SIG-M5 treated with dmso at 0.1 percent for 504 hours (cell line): ENCODE results near the gene HMGCL.
"Not testable (repeated sequence)": the region's sequence is repeated elsewhere in the genome, so short reads cannot be mapped to it uniquely, and the experiment has no call there.

ENCODE experiments used
- DNase-seq: peaks from one replicate; lab custom pipeline; 2025; ENCODE audit not compliant: unreplicated experiment; lab: John Stamatoyannopoulos, UW

HMGCL gene

DNA sequence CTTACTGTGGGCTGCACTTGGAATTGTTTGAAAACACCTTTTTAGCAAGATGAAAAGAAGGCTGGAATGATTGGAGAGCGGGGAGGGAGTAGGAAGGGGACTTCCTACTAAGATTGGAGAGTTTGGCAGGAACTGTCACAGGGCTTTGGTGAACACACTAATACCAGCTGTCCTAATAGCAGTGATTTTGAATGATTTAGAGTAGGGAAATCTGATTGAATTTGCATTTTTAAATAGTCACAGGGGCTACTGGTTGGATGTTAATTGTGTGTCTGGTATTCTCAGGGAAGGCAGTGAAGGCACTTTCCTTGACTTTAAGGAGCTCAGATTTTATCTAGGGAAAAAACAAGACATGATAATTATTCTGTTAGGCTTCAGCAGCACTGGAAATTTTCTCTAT, 2.5 kb upstream of the HMGCL start:
- no peak for DNase-seq

DNA sequence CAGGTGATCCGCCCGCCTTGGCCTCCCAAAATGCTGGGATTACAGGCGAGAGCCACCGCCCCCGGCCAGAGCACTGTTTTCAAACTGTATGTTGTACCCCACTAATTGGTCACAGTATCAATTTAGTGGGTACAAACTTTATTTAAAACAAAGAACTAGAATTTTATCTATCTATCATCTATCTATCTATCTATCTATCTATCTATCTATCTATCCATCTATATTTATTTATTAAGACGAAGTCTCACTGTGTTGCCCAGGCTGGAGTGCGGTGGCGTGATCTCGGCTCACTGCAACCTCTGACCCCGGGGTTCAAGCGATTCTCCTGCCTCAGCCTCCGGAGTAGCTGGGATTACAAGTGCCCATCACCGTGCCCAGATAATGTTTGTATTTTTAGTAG, 1.4 kb upstream of the HMGCL start:
- DNase-seq = not testable (repeated sequence)

DNA sequence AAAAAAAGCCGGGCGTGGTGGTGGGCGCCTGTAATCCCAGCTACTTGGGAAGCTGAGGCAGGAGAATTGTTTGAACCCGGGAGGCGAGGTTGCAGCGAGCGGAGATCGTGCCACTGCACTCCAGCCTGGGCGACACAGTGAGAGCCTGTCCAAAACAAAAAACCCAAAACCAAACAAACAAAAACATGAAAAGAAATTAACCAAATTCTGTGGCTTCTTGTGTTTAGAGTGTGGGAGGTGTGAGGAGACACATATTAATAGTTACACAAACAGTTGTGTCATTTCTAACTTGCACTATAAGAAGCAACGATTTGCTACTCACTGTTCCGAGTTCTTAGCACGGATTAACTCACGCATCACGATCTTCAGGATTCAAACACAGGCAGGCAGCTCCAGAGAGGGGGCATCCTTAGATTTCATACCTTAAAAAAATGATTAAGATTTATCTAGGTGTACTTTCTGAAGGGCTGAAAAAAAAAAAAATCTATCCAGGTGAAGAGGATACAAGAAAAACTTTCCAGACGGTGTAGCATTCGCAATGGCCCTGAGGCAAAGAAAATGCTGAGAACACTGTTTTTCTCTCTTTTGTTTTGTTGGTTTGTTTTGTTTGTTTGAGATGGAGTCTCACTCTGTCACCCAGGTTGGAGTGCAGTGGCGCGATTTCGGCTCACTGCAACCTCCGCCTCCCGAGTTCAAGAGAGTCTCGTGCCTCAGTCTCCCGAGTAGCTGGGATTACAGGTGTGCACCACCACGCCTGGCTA, 713 bp upstream of the HMGCL start:
- DNase-seq = no peak

DNA sequence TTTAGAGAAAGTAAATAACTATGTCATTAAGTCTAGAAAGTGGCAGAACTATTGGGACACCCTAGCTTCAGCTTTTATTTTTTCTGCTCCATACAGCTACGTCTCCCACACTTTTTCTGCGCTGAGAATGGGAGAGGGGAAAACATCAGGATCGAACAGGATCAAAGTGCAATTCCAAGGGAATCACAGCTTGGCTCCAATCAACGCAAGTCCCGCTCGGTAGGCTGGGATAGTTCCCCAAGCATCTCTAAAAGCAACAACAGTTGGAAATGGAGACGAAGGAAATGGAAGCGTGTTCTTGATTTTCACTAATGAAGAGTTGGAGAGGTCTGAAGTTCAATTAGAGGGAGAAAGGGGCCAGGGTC, 536 bp downstream of the HMGCL start:
- DNase-seq = no peak

DNA sequence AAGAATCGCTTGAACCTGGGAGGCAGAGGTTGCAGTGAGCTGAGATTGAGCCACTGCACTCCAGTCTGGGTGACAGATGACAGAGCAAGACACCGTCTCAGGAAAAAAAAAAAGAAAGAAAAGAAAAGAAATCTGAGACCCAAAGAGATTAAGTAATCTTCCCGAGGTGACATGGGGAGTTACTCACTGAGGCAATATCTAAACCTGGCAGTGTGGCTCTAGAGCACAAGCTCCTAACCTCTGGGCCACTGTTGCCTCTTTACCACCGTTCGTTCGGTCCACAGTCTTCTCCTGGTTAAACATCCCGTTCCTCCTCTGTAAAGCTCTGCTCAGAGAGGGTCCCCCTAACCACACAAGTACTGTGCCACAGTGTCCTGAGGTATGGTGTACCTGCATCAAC, 1.5 kb downstream of the HMGCL start:
- DNase-seq = no peak

DNA sequence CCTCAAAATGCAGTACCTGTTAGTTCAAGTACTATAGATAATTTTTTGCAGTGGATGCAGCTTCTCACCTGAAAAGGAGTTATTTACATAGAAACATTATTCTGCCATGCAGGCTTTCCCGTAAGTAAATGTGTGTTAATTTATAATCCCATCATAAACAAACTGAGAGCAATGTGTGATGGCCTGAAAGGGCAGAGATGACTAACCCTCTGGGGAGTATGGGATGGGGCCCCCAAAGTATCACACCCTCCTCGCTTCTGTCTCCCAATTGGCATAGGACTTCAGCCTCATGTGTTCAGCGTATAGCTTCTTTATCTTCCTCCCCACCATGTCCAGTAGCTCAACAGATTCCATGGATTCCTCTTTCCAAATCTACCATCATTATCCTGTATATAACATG, 7.6 kb downstream of the HMGCL start:
- DNase-seq = no peak

DNA sequence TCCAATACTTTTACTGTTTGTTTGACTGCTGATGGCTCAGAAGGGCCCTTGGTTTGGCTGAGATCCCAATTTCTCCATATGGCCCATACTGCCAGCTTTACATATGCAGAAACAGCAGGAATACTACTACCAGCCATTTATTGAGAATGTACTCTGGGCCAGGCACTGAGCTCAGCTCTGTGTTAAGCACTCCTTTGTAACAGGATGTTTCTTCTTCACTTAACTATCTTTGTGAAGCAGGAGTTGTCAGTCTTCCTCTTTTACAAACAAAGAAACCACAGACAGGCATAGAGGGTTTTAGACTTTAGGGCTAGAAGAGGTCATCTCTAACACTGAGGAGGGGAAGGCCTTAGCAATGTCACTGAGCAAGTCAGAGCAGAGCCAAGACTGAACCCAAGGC, 8.3 kb downstream of the HMGCL start:
- DNase-seq = no peak

DNA sequence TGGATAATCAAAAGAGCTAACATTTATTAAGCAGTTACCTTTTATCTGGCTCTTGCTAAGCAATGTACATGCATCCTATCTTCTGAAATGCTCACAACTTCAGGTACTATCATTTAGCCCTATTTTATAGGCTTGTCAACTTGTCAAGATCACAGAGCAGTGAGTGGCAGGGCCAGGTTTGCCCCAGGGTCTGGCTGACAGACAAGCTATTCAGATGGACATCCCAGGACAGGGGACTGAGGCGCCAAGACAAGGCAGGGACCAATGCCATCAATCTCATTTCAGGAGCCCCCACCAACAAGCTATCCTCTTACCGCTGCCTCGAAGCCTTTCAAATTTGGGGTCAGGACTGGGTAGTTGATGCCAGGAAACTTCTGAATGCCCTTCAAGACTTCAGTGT, 8.9 kb downstream of the HMGCL start:
- DNase-seq = no peak

DNA sequence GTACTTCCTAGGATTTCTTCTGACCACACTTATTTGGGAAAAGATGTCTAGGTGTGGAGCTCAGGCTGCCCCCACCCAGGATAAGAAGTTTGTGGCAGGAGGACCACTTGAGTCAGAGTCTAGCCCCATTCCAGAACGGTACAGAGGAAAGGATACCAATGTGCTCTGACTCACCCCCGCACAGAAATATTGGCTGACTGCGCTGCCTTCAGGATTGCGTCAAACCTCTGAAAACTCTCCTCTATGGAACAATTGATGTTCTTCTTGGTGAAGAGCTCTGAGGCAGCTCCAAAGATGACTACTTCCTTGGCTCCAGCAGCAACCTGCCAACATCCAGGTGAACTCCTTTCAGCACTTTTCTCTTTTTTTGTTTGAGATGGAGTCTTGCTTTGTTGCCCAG, 11.2 kb downstream of the HMGCL start:
- no peak for DNase-seq

DNA sequence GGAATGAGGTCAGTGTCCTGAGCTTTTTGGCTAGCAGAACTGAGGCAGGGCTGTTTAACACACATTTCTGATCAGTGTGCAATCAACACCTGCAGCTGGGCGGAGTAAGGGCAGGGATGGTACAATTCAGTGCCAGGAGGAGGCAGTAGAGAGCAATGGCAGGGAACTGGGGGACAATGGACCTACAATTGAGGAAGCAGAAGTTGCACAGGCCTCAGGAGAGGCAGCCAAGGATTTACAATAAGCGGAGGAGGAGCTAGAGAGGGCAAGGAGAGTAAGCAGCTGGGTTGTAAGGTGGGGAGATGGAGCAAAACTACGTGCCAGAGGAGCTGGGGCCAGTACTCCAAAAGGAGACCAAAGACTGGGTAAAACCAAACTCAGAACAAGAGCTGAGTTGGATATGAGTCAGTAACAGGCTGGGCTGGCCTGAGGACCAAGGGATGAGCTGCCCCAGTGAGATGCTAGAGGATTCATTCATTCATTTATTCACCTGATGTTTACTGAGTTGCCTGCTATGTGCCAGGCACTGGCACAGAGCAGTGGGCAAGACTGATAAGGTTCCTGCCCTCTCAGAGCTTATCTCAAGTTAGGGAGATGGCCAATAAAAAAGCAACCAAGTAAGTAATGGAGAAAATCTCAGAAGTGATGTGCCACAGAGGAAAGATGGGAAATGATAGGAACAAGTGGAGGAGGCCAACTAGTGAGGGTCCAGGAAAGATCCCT, 14.2 kb downstream of the HMGCL start:
- peak; percentile 91 for DNase-seq

DNA sequence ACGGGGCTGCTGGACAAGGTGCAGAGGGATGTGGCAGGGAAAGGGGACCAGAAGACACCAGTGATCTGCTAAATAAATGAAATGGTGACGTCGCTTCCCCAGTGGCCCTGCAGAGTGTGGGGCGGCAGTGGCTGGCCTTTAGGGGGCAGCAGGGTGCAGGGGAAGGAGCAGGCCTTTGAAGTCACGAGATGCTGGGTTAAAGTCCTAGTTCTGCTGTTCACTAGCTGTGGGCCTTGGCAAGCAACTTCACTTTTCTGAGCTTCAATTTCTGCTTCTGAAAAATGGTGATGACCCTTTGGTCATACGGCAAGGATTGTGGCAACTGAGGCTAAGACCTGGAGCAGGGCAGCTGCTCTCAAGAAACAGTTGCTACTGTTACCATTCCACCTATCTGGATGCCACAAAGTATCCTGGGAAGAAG, 15.5 kb downstream of the HMGCL start:
- DNase-seq = peak; percentile 90

DNA sequence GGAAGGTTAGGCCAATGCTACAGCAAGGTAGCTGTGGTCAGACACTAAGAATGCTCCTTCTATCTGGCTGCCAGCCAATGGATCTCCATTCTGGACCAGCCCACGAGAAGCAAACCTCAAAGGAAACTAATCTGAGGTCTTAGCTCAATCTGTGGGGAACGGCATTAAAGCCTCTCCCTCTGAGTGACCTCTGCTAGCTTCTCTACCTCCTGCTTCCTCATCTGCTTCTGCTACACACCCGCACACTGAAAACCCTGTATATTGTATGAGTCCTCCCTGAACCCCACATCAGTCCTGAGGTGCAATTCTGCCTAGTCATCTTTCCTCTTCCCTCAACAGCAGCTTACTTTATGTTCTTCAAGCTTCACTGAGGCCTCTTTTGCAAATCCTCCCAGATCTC, 17.8 kb downstream of the HMGCL start:
- peak; percentile 72 for DNase-seq

DNA sequence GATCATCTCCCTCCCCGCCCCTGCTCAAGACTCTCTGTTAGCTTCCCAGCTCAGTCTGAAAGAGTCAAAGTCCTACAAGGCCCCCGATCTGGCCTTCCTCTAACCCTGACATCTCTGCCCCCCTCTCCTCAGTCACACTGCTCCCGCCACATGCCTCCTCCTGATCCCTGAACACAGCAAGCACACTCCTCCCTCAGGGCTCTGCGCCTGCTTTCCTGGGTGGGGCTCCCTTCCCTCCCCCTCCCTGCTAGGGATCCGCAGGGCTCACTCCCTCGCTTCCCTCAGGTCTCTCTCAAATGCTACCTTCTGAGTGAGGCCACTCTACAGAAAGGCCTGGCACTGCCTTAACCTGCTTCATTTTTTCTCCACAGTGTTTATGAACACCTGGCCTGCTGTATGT, 18.9 kb downstream of the HMGCL start:
- no peak for DNase-seq

DNA sequence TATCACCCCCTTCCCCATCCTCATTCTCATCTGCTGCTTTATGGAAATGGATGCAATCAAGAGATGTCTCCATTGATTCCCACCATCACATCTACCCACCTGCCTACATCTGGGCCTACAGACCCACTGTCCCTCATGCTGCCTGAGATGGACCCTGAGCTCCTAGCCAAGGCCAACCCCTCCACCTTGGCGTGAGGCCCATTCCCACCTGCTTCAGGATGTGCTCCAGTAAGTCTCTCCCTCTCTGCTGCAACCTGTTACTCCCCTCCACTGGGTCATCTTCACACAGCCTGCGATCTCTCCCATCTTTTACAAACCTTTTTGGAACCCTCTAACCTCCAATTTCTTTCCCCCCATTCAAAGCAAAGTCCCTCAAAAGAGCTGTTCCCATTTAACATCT, 20.2 kb downstream of the HMGCL start:
- DNase-seq = no peak

DNA sequence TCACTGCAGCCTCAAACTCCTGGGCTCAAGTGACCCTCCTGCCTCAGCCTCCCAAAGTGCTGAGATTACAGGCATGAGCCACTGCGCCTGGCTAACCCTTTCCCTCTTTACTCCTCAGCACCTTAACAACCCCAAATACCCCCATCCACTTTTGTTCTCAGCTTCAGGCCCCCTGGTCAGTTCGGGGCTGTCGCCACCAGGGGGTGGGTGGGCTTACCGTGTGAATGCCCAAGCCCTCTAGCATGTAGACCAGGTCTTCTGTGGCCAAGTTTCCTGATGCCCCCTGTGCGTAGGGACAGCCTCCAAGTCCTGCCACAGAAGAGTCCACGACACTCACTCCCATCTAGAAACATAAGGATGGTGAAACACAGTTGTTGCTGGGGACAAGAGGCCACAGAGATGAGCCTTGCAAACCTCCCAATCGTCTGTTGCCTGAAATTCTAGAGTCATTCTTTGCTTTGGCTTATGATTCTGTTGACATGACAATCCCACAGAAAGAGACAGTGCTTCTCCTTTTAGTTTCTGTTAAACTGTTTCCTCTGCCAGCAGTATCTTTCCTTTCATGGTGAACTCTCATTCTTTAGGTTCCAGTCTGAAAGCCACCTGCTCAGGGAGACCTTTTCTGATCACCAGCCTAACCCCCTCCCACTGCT, 20.9 kb downstream of the HMGCL start:
- DNase-seq = no peak

DNA sequence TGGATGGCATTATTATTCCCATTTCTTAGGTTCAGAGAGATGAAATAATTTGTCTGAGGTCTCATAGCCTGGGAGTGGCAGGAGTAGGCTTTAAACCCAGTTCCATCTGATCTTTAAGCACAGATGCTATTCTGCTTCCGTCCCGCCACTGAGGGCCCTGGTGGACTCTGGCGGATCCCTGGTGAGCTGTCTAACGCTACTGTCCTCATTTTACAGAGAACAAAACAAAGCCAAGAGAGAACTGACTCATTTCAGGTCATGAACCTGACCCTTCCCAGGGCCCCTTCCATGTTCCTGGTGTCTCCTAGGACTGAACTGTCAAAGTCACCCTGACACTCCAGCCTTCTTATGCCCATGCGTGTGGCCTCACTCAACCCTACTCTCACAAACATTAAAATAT, 21.6 kb downstream of the HMGCL start:
- DNase-seq = no peak

DNA sequence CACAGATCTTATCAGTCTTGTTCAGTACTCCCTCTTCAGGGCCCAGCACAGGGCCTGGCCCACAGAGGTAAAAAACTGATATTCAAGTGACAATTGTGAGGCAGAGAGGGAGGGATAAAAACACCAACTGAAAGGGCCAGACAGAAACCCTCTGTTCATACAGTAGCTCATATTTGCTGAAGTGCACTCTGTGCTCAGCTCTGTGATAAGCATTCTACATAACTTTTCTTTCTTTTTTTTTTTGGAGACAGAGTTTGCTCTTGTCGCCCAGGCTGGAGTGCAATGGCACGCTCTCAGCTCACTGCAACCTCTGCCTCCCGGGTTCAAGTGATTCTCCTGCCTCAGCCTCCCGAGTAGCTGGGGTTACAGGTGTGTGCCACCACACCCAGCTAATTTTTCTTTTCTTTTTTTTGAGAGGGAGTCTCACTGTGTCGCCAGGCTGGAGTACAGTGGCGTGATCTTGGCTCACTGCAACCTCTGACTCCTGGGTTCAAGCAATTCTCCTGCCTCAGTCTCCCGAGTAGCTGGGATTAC, 22.4 kb downstream of the HMGCL start:
- not testable (repeated sequence) for DNase-seq

DNA sequence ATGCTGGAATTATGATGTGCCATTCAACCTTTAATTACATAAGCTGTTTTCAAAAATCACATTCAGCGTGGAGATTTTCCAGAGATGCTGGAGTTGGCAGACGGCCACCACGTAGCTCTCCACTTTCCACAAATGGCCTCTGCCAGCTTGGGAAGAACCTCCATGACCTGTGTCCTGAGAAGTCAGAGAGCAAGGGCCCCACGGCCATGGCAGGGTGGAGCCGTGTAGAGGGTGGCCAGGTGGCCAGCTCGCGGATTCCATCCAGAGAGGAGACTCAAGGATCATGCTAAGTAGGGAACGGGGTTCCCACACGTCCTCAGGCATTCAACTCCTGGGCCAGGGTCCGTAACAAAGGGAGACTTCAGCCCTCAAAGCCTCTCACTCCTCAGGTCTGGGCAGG, 23.4 kb downstream of the HMGCL start:
- DNase-seq = no peak

DNA sequence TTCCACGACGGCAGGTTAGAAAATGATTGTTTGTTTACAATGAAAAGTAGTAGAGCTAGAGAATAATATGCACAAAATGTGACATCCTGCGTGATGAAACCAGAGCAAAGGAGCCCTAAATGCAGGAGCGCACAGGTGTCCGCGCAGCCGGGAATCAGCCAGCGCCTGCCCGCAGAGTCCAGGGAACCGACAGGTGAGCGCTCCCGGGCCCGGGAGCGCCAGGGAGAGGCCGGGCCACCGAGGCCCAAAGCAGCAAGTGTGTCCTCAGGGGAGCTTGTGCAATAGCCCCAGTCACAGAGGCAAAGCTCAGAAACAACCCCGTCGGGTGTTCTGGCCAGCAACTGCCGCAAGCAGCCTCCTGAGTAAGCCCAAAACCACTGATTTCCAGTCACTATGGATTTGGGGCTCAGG, 23.9 kb downstream of the HMGCL start:
- no peak for DNase-seq

DNA sequence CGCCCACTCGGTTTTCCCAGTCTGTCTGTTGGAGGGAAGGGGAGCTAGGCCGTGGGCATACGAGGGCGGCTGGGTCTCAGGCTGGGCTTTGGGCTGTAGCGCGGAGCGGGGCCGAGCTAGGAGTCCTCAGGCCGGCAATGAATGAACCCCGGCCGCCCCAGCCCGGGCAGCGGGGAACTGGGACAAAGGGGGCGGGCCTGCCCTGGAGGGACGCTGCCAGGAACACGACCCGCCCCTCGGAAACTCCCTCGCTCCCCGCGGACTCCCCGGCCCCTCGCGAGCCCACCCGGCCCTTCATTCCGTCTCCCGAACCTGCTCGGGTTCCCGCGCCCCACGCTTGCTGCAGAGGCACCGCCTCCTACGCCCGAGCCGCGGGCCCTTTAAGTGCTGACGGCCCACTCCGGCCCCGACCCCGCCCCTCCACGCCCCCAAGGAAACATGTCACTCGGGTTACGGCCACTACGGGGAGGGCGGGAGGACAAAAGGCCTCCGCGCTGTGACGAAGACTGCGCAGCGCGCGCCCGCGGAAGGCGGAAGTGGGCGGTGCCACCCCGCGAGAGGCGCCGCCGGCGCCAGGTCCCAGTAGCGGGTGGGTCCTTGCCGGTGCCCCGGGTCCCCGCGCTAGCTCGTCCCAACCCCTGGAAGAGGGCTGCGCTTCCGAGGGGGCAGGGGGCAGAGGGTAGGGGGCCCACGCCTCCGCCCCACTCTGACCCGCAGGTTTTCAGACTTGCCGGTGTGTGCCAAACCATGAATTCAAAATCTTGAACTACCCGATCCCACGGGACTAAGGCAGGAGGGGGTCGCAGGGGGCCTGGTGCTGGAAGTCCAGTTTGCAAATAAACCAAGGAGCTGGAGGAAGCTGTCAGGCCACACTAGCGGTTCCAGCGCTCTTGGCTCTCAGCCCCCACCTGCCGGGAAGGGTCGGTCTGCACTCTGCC, 24.6 kb downstream of the HMGCL start, which contains the start of gene GALE:
Gene GALE (minus strand): TSS at position 355 of the 938 bp plus-strand sequence. CDS start 1,747 bp downstream, outside the sequence.
- DNase-seq = peak; percentile 91
